Measurements from ENCODE around the gene TMTC1. TPM values are rescaled to one million over a fixed set of nuclear protein-coding genes. Genes with fewer than 3 reads are reported as not detected.

TMTC1 gene
- total RNA-seq, 2 donors from 2014 or later = not detected

GRCh38 chr12:29762637-29763300, 21.0 kb downstream of the TMTC1 start:
- Mint-ChIP-seq H3K4me3 (no peak overlapping the region), H3K4me1 (no peaks in the 10 kb centered on the region), H3K36me3 (ENCODE audit: low read depth) (no peaks in the 10 kb centered on the region), H3K27ac (no peak overlapping the region), H3K27me3 (no peaks in the 10 kb centered on the region), H3K9me3 (peaks cover 4% of the 10 kb centered on the region)
- ATAC-seq (replicated peaks) = no peak

- Mint-ChIP-seq H3K9me3 (peaks cover 4% of the 10 kb centered on the region), H3K27me3 (no peaks in the 10 kb centered on the region), H3K4me1 (no peaks in the 10 kb centered on the region), H3K4me3 (no peak overlapping the region), H3K36me3 (ENCODE audit: low read depth) (no peaks in the 10 kb centered on the region), H3K27ac (no peak overlapping the region)
- no peak for ATAC-seq (replicated peaks)
Observed at GRCh38 chr12:29759950-29760349, 23.8 kb downstream of the TMTC1 start.

GRCh38 chr12:29756741-29757390, 26.9 kb downstream of the TMTC1 start:
- Mint-ChIP-seq H3K27ac (no peak overlapping the region), H3K4me1 (no peaks in the 10 kb centered on the region), H3K4me3 (no peak overlapping the region), H3K9me3 (peaks cover 4% of the 10 kb centered on the region), H3K27me3 (no peaks in the 10 kb centered on the region), H3K36me3 (ENCODE audit: low read depth) (no peaks in the 10 kb centered on the region)
- ATAC-seq (replicated peaks) = no peak

GRCh38 chr12:29754235-29755189, 29.2 kb downstream of the TMTC1 start:
- ATAC-seq (replicated peaks) = no peak
- no peak overlapping the region for H3K4me3 Mint-ChIP-seq
- no peak overlapping the region for H3K27ac Mint-ChIP-seq
- no peaks in the 10 kb centered on the region for H3K36me3 Mint-ChIP-seq (ENCODE audit: low read depth)
- H3K4me1 Mint-ChIP-seq = no peaks in the 10 kb centered on the region
- H3K27me3 Mint-ChIP-seq = no peaks in the 10 kb centered on the region
- H3K9me3 Mint-ChIP-seq = peaks cover 4% of the 10 kb centered on the region

- H3K4me3 Mint-ChIP-seq = no peak overlapping the region
- no peak for ATAC-seq (replicated peaks)
- no peaks in the 10 kb centered on the region for H3K9me3 Mint-ChIP-seq
- H3K4me1 Mint-ChIP-seq = no peaks in the 10 kb centered on the region
- no peaks in the 10 kb centered on the region for H3K36me3 Mint-ChIP-seq (ENCODE audit: low read depth)
- H3K27ac Mint-ChIP-seq = no peak overlapping the region
- H3K27me3 Mint-ChIP-seq = no peaks in the 10 kb centered on the region
Observed at GRCh38 chr12:29752121-29752520, 31.6 kb downstream of the TMTC1 start.

GRCh38 chr12:29751676-29752075, 32.1 kb downstream of the TMTC1 start:
- Mint-ChIP-seq H3K27ac (no peak overlapping the region), H3K36me3 (ENCODE audit: low read depth) (no peaks in the 10 kb centered on the region), H3K9me3 (no peaks in the 10 kb centered on the region), H3K4me1 (no peaks in the 10 kb centered on the region), H3K27me3 (no peaks in the 10 kb centered on the region), H3K4me3 (no peak overlapping the region)
- ATAC-seq (replicated peaks) = no peak

- H3K4me1 Mint-ChIP-seq = no peaks in the 10 kb centered on the region
- no peaks in the 10 kb centered on the region for H3K36me3 Mint-ChIP-seq (ENCODE audit: low read depth)
- H3K4me3 Mint-ChIP-seq = no peak overlapping the region
- no peak for ATAC-seq (replicated peaks)
- no peaks in the 10 kb centered on the region for H3K27me3 Mint-ChIP-seq
- no peaks in the 10 kb centered on the region for H3K9me3 Mint-ChIP-seq
- no peak overlapping the region for H3K27ac Mint-ChIP-seq
Observed at GRCh38 chr12:29750928-29751220, 32.9 kb downstream of the TMTC1 start.

GRCh38 chr12:29750131-29750927, 33.4 kb downstream of the TMTC1 start:
- ATAC-seq (replicated peaks) = peak; percentile 29
- Mint-ChIP-seq H3K27ac (no peak overlapping the region), H3K4me3 (no peak overlapping the region), H3K4me1 (no peaks in the 10 kb centered on the region), H3K27me3 (no peaks in the 10 kb centered on the region), H3K9me3 (no peaks in the 10 kb centered on the region), H3K36me3 (ENCODE audit: low read depth) (no peaks in the 10 kb centered on the region)

- Mint-ChIP-seq H3K27ac (no peak overlapping the region), H3K4me3 (no peak overlapping the region), H3K27me3 (no peaks in the 10 kb centered on the region), H3K36me3 (ENCODE audit: low read depth) (no peaks in the 10 kb centered on the region), H3K4me1 (no peaks in the 10 kb centered on the region), H3K9me3 (no peaks in the 10 kb centered on the region)
- ATAC-seq (replicated peaks) = no peak
Observed at GRCh38 chr12:29744365-29744764, 39.4 kb downstream of the TMTC1 start.

GRCh38 chr12:29743801-29744200, 39.9 kb downstream of the TMTC1 start:
- Mint-ChIP-seq H3K4me3 (no peak overlapping the region), H3K4me1 (no peaks in the 10 kb centered on the region), H3K27ac (no peak overlapping the region), H3K36me3 (ENCODE audit: low read depth) (no peaks in the 10 kb centered on the region), H3K27me3 (no peaks in the 10 kb centered on the region), H3K9me3 (no peaks in the 10 kb centered on the region)
- no peak for ATAC-seq (replicated peaks)

- no peak for ATAC-seq (replicated peaks)
Observed at GRCh38 chr12:29743077-29743476, 40.7 kb downstream of the TMTC1 start.

GRCh38 chr12:29742646-29743045, 41.1 kb downstream of the TMTC1 start:
- no peak for ATAC-seq (replicated peaks)
- no peaks in the 10 kb centered on the region for H3K36me3 Mint-ChIP-seq (ENCODE audit: low read depth)
- H3K4me3 Mint-ChIP-seq = no peak overlapping the region
- H3K4me1 Mint-ChIP-seq = no peaks in the 10 kb centered on the region
- no peaks in the 10 kb centered on the region for H3K9me3 Mint-ChIP-seq
- no peak overlapping the region for H3K27ac Mint-ChIP-seq
- H3K27me3 Mint-ChIP-seq = no peaks in the 10 kb centered on the region

More at GRCh38 chr12:29743077-29743476, 40.7 kb downstream of the TMTC1 start:
- H3K27me3 Mint-ChIP-seq = no peaks in the 10 kb centered on the region
- no peaks in the 10 kb centered on the region for H3K4me1 Mint-ChIP-seq
- no peaks in the 10 kb centered on the region for H3K36me3 Mint-ChIP-seq (ENCODE audit: low read depth)
- no peak overlapping the region for H3K4me3 Mint-ChIP-seq
- no peaks in the 10 kb centered on the region for H3K9me3 Mint-ChIP-seq
- no peak overlapping the region for H3K27ac Mint-ChIP-seq

- Mint-ChIP-seq H3K36me3 (ENCODE audit: low read depth) (no peaks in the 10 kb centered on the region), H3K27me3 (peaks cover 2% of the 10 kb centered on the region), H3K4me1 (no peaks in the 10 kb centered on the region), H3K4me3 (no peak overlapping the region), H3K9me3 (no peaks in the 10 kb centered on the region), H3K27ac (no peak overlapping the region)
- no peak for ATAC-seq (replicated peaks)
Observed at GRCh38 chr12:29741342-29742241, 42.1 kb downstream of the TMTC1 start.

Measured in activated T-helper 17 cell treated with anti-CD3 and anti-CD28 coated beads, Interleukin-2, amount 50 U/mL, for 72 hours (primary cell).